GM18909 (cell line): ENCODE results near the gene ITSN1.
"Not testable (repeated sequence)": the region's sequence is repeated elsewhere in the genome, so short reads cannot be mapped to it uniquely, and the experiment has no call there.

Experiments
- ATAC-seq: cut with Tn5 transposase; IDR thresholded peaks from one replicate; pipeline ENCODE4 v1.9.1; 2021; ENCODE audit warnings: mild to moderate bottlenecking; ENCODE audit not compliant: unreplicated experiment, poor library complexity

The ITSN1 gene

GRCh38 chr21:33642027-33642895 is at the start of gene ITSN1:
Gene ITSN1, plus strand, starts transcription at chr21:33642501. Its CDS starts 76,328 bp downstream, at chr21:33718829.
- peak; percentile 86 for ATAC-seq

- ATAC-seq, result no peak
Measured at GRCh38 chr21:33598051-33598450, 44.2 kb upstream of the ITSN1 start.

GRCh38 chr21:33608559-33608958 is 33.7 kb upstream of the ITSN1 start:
- ATAC-seq, result no peak

GRCh38 chr21:33611006-33611744 is 31.1 kb upstream of the ITSN1 start:
- ATAC-seq, result no peak

GRCh38 chr21:33617565-33617964 is 24.7 kb upstream of the ITSN1 start:
- not testable (repeated sequence) for ATAC-seq

- ATAC-seq, result no peak
Measured at GRCh38 chr21:33618407-33618806, 23.9 kb upstream of the ITSN1 start.

GRCh38 chr21:33619726-33620125 is 22.6 kb upstream of the ITSN1 start:
- ATAC-seq, result no peak

GRCh38 chr21:33622253-33622652 is 20.0 kb upstream of the ITSN1 start:
- ATAC-seq, result no peak

- ATAC-seq, result not testable (repeated sequence)
Measured at GRCh38 chr21:33626151-33626550, 16.1 kb upstream of the ITSN1 start.

- no peak for ATAC-seq
Measured at GRCh38 chr21:33634254-33634653, 8.0 kb upstream of the ITSN1 start.

GRCh38 chr21:33640697-33641351 is 1.5 kb upstream of the ITSN1 start:
- ATAC-seq, result no peak

- peak; percentile 87 for ATAC-seq
Measured at GRCh38 chr21:33641352-33642026, 812 bp upstream of the ITSN1 start, which contains the start of gene CRYZL1. Gene CRYZL1, minus strand, starts transcription at chr21:33641741. Its CDS starts 10,190 bp downstream, at chr21:33631551.

GRCh38 chr21:33642896-33643657 is 776 bp downstream of the ITSN1 start:
- no peak for ATAC-seq

- ATAC-seq, result no peak
Measured at GRCh38 chr21:33643658-33644311, 1.5 kb downstream of the ITSN1 start.

- no peak for ATAC-seq
Measured at GRCh38 chr21:33644383-33645074, 2.2 kb downstream of the ITSN1 start.

- no peak for ATAC-seq
Measured at GRCh38 chr21:33645730-33646129, 3.4 kb downstream of the ITSN1 start.

- no peak for ATAC-seq
Measured at GRCh38 chr21:33647587-33647986, 5.3 kb downstream of the ITSN1 start.

- ATAC-seq, result no peak
Measured at GRCh38 chr21:33648555-33648954, 6.3 kb downstream of the ITSN1 start.
